HEK293T (cell line): ENCODE results near the gene GOLT1A.

ENCODE experiments used
- CTCF ChIA-PET: fragments of 350-600 bp; formaldehyde crosslinking; extraction: SDS; loops from one replicate; lab custom pipeline; 2021; ENCODE audit warnings: antibody characterized with exemption, inconsistent platforms; lab: Yijun Ruan, JAX
- POLR2A ChIA-PET: fragments of 350-600 bp; formaldehyde crosslinking; extraction: SDS; loops from one replicate; lab custom pipeline; 2020; ENCODE audit warnings: antibody characterized with exemption, inconsistent platforms; lab: Yijun Ruan, JAX
- DNase-seq: peaks from one replicate; pipeline ENCODE4 v3.0.0; 2012; ENCODE audit warnings: mixed read lengths; ENCODE audit errors: extremely low spot score
- ARNT ChIP-seq: fragments of 450-650 bp; IDR thresholded peaks from 2 replicates; pipeline ENCODE4 v1.6.1; 2017; ENCODE audit warnings: mild to moderate bottlenecking
- BHLHE40 ChIP-seq: fragments of 450-650 bp; IDR thresholded peaks from 2 replicates; pipeline ENCODE4 v1.6.1; 2016; ENCODE audit warnings: mild to moderate bottlenecking, moderate library complexity, borderline replicate concordance
- CTBP1 ChIP-seq: fragments of 450-650 bp; IDR thresholded peaks from 2 replicates; pipeline ENCODE4 v1.6.1; 2016; ENCODE audit warnings: borderline replicate concordance
- ELF4 ChIP-seq: fragments of 450-650 bp; IDR thresholded peaks from 2 replicates; pipeline ENCODE4 v1.6.1; 2017; ENCODE audit warnings: antibody characterized with exemption
- FOXA1 ChIP-seq: fragments of 450-650 bp; IDR thresholded peaks from 2 replicates; pipeline ENCODE4 v1.6.1; 2016; ENCODE audit warnings: mild to moderate bottlenecking
- FOXK2 ChIP-seq: fragments of 450-650 bp; IDR thresholded peaks from 2 replicates; pipeline ENCODE4 v1.6.1; 2016; ENCODE audit warnings: mild to moderate bottlenecking
- FOXM1 ChIP-seq: fragments of 450-650 bp; IDR thresholded peaks from 2 replicates; pipeline ENCODE4 v1.6.1; 2017; ENCODE audit warnings: mild to moderate bottlenecking, borderline replicate concordance
- HDGF ChIP-seq: fragments of 450-650 bp; IDR thresholded peaks from 2 replicates; pipeline ENCODE4 v1.6.1; 2017; ENCODE audit warnings: antibody characterized with exemption, borderline replicate concordance
- L3MBTL2 ChIP-seq: fragments of 450-650 bp; conservative IDR thresholded peaks from 2 replicates; pipeline ENCODE4 v1.6.1; 2016; ENCODE audit warnings: mild to moderate bottlenecking
- LEF1 ChIP-seq: fragments of 450-650 bp; IDR thresholded peaks from 2 replicates; pipeline ENCODE4 v1.6.1; 2017; ENCODE audit warnings: mild to moderate bottlenecking, borderline replicate concordance
- NFRKB ChIP-seq: fragments of 450-650 bp; IDR thresholded peaks from 2 replicates; pipeline ENCODE4 v1.6.1; 2016; ENCODE audit warnings: mild to moderate bottlenecking, moderate library complexity
- SP1 ChIP-seq: fragments of 450-650 bp; IDR thresholded peaks from 2 replicates; pipeline ENCODE4 v1.6.1; 2017
- SUZ12 ChIP-seq: fragments of 450-650 bp; IDR thresholded peaks from 2 replicates; pipeline ENCODE4 v1.6.1; 2016; ENCODE audit warnings: mild to moderate bottlenecking
- TARDBP ChIP-seq: fragments of 450-650 bp; IDR thresholded peaks from 2 replicates; pipeline ENCODE4 v1.6.1; 2016
- ZNF384 ChIP-seq: fragments of 450-650 bp; IDR thresholded peaks from 2 replicates; pipeline ENCODE4 v1.6.1; 2016
- TF ChIP-seq, protein P1 (sequence below): fragments of 450-650 bp; IDR thresholded peaks from 2 replicates; pipeline ENCODE4 v1.6.1; 2016

Gene GOLT1A

DNA sequence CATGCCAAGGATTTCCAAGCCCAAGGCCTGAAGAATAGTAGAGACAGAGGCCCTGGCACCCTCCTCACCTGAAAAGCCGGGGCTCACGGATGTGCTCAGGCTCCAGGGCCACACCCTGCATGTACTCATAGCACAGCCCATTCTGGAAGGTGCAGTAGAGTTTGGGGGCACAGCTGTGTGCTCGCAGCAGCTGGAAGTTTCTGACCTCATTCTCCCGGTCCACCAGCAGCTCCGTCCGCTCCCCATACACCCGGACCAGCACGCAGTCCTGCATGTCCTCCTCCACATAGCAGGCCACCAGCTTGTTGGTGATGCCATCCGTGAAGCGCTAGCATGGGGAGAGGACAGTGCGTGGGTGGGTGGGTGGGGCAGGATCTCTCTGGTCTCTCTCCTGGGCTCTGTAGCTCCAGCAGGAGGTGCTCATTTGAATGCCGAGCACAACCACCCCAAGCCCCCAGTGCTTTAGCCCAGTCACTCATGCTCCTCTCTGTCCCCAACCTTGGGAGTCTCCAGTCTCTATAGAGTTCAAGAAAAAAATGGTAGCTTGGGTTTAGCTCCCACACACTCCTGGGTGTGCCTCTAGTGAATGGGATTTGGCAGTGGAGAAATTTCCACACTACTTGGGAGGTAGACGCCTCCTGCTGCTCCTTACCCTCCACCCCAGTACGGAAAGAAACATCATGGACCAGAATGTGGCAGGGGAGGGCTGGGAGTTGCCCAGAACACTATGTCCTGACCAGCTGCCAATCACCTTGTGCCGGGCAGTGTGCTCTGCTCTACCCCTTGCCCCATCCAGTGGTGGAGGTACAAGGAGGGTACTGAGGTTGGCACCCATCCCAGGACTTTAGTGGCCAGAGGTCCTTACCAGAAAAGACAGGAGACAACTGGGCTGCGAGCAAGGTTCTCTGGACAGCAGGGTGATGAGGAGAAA is 63.9 kb downstream of the GOLT1A start:
- ChIA-PET CTCF (interaction anchor here (1.7 kb wide), 2 partner anchors 21 to 249 kb away, joined by 4 to 5 read pairs; no protein-coding TSS in a partner anchor), POLR2A (interaction anchor here (0.8 kb wide), 1 partner anchor 284 kb away, joined by 3 read pairs; no protein-coding TSS in a partner anchor)
- DNase-seq, result no peak
- TF ChIP-seq ZNF384, result no peak
- TF ChIP-seq SUZ12, result no peak
- no peak for TF ChIP-seq NFRKB
- TF ChIP-seq LEF1, result no peak
- TF ChIP-seq HDGF, result no peak
- no peak for TF ChIP-seq FOXK2
- no peak for TF ChIP-seq FOXA1
- TF ChIP-seq SP1, result no peak
- TF ChIP-seq CTBP1, result no peak
- no peak for TF ChIP-seq BHLHE40
- no peak for TF ChIP-seq L3MBTL2
- TF ChIP-seq, protein P1, sequence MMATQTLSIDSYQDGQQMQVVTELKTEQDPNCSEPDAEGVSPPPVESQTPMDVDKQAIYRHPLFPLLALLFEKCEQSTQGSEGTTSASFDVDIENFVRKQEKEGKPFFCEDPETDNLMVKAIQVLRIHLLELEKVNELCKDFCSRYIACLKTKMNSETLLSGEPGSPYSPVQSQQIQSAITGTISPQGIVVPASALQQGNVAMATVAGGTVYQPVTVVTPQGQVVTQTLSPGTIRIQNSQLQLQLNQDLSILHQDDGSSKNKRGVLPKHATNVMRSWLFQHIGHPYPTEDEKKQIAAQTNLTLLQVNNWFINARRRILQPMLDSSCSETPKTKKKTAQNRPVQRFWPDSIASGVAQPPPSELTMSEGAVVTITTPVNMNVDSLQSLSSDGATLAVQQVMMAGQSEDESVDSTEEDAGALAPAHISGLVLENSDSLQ, result no peak
- TF ChIP-seq ARNT, result no peak
- no peak for TF ChIP-seq FOXM1
- no peak for TF ChIP-seq ELF4
- TF ChIP-seq TARDBP, result no peak

DNA sequence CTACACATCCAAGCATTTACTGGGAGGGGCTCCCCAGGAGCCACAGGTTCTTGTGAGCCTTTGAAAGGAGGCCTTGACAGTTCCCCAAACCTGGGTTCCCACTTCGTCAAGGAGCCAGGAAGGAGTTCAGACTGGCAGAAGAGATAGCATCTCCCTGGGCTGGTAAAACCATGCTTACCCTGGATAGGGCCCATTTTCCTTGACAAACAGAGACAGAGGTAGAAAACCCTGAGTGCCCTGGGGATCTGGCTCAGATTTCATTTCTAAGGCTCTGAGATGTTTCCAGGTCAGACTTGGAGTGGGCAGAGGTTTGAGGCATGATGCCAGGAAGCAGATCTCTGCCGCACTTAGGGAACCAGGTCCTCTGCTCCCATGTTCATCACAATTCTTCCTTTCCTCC is 64.7 kb downstream of the GOLT1A start:
- POLR2A ChIA-PET, result no interaction called here
- CTCF ChIA-PET, result no interaction called here

More for the DNA sequence above, 64.7 kb downstream of the GOLT1A start:
- no peak for DNase-seq
- TF ChIP-seq ELF4, result no peak
- no peak for TF ChIP-seq HDGF
- TF ChIP-seq SP1, result no peak
- no peak for TF ChIP-seq FOXK2
- TF ChIP-seq BHLHE40, result no peak
- TF ChIP-seq FOXM1, result no peak
- no peak for TF ChIP-seq ARNT
- TF ChIP-seq FOXA1, result no peak
- no peak for TF ChIP-seq NFRKB
- no peak for TF ChIP-seq SUZ12
- no peak for TF ChIP-seq CTBP1
- TF ChIP-seq, protein P1, result no peak
- TF ChIP-seq ZNF384, result no peak
- TF ChIP-seq L3MBTL2, result no peak
- no peak for TF ChIP-seq TARDBP
- TF ChIP-seq LEF1, result no peak
